GM12891 (cell line): ENCODE results near the gene RTP3.

Experiments
- POLR2A ChIP-seq: IDR thresholded peaks from 2 replicates; pipeline ENCODE4 v1.6.1; 2011; ENCODE audit warnings: low read depth, low read length, control low read depth
- POU2F2 ChIP-seq: IDR thresholded peaks from 2 replicates; pipeline ENCODE4 v1.6.1; 2011; ENCODE audit warnings: low read depth, mild to moderate bottlenecking, control low read depth, low read length, moderate library complexity

DNA sequence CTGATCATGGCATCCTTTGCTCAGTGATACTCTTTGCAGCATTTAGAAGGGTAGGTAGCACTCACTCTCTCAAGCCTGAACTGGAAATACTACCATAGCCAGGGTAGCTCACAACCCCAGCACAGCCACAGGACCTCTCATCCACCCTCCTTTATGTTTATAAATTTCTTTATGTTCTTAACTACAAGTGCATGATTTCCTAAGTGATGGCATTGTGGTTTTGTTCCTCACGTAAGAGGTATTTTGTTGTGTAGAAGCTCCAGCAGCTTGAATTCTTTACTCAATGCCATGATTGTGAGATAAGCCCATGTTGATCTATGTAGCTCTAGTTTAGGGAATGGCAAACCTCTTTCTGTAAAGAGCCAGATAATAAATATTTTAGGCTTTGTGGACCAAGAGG lies 7.9 kb upstream of the RTP3 start:
- TF ChIP-seq POLR2A = no peak
- no peak for TF ChIP-seq POU2F2
